Activated T-cell treated with anti-CD3 and anti-CD28 coated beads, Interleukin-2, amount 50 U/mL, for 24 hours (primary cell): ENCODE data around the gene HID1.
"Not testable (repeated sequence)": the region's sequence is repeated elsewhere in the genome, so short reads cannot be mapped to it uniquely, and the experiment has no call there.

Source experiments
- DNase-seq: peaks from one replicate; pipeline ENCODE4 v3.0.0-alpha.2; 2020
- H3K27ac Mint-ChIP-seq: 2 replicates; pipeline ENCODE4 v1.8.0; 2020; ENCODE audit warnings: mild to moderate bottlenecking, mixed read lengths
- H3K27me3 Mint-ChIP-seq: 2 replicates; pipeline ENCODE4 v1.8.0; 2020; ENCODE audit warnings: mixed read lengths
- H3K36me3 Mint-ChIP-seq: 2 replicates; pipeline ENCODE4 v1.8.0; 2020; ENCODE audit warnings: low read depth, mixed read lengths
- H3K4me1 Mint-ChIP-seq: 2 replicates; pipeline ENCODE4 v1.8.0; 2020; ENCODE audit warnings: low read depth, mixed read lengths
- H3K4me3 Mint-ChIP-seq: 2 replicates; pipeline ENCODE4 v1.8.0; 2020; ENCODE audit warnings: mild to moderate bottlenecking, moderate library complexity, mixed read lengths
- H3K9me3 Mint-ChIP-seq: 2 replicates; pipeline ENCODE4 v1.8.0; 2020; ENCODE audit warnings: mixed read lengths

HID1 gene

DNA sequence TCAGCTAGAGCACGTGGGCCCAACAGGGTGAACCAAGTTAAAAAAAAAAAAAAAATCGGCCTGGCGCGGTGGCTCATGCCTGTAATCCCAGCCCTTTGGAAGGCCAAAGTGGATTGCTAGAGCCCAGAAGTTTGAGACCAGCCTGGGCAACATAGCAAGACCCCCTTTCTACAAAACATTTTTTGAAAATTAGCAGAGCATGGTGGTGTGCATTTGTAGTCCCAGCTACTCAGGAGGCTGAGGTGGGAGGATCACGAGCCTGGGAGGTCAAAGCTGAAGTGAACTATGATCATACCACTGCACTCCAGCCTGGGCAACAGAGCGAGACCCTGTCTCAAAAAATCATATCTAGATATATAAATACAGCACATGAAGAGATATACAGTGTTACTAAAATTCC is 33.5 kb upstream of the HID1 start:
- H3K27ac Mint-ChIP-seq, H3K4me3 Mint-ChIP-seq, DNase-seq, H3K9me3 Mint-ChIP-seq, H3K27me3 Mint-ChIP-seq: not testable (repeated sequence)
- peaks cover 13% of the 10 kb centered on the region for H3K36me3 Mint-ChIP-seq
- peaks cover 12% of the 10 kb centered on the region for H3K4me1 Mint-ChIP-seq

DNA sequence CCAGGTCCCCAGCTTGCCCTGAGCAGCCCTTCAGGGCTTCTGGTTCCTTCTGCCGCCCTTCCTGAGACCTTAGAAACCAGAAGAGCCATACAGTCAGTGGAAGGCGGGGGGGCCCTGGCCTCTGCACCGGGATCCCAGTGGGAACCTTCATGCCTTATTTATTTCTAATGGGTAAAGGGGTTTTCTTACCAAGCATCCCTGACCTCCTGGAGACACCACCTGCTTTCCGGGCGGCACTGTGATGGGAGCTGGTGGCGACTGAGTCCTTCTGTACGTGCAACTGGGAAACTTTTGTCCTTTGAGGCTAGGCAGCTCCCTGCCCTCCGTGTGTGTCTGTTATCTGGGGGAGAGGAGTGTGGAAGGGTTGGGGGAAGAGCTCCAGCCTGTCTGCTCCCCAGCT is 32.7 kb upstream of the HID1 start:
- H3K4me3 Mint-ChIP-seq: no peak overlapping the region
- no peak for DNase-seq
- H3K4me1 Mint-ChIP-seq: peaks cover 7% of the 10 kb centered on the region
- no peaks in the 10 kb centered on the region for H3K9me3 Mint-ChIP-seq
- peaks cover 8% of the 10 kb centered on the region for H3K36me3 Mint-ChIP-seq
- H3K27ac Mint-ChIP-seq: no peak overlapping the region
- no peaks in the 10 kb centered on the region for H3K27me3 Mint-ChIP-seq

DNA sequence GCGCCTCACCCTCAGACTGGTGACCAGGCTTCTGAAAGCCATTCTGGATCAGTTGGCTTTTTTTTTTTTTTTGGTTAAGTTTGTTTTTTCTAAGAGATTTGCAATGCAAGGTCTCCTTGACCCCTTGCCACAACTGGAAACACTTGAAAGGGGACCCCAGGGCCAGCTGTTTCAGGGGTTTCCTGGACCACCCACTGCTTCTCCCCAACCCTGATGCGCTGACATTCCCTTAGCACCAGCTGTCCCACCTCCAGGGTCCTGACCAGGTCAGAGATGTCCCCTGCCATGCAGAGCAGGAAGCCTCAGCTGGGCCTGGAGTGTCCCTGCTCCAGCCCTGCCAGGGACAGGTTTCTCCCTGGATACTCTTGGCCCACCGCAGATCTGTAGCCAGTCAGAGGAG is 31.8 kb upstream of the HID1 start:
- Mint-ChIP-seq H3K4me1 (peaks cover 7% of the 10 kb centered on the region), H3K27me3 (no peaks in the 10 kb centered on the region), H3K36me3 (peaks cover 7% of the 10 kb centered on the region), H3K9me3 (no peaks in the 10 kb centered on the region), H3K4me3 (no peak overlapping the region), H3K27ac (no peak overlapping the region)
- no peak for DNase-seq

DNA sequence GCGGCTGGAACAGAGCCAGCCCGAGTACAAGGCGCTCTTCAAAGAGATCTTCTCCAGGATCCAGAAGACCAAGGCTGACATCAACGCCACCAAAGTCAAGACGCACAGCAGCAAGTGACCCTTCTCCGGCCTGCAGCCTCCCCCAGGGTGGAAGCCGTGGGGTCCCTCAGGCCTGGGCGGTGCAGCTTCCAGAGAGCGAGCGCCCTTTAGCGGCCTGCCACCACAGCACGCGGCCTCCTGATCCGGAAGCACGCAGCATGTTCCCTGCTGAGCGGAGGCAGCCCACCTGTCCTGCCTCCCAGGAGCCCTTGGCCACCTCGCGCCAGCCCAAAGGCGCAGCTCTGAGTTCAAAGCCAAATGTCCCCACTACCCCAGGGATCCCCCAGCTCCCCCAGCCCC is 31.4 kb upstream of the HID1 start:
- no peaks in the 10 kb centered on the region for H3K9me3 Mint-ChIP-seq
- no peaks in the 10 kb centered on the region for H3K27me3 Mint-ChIP-seq
- peaks cover 6% of the 10 kb centered on the region for H3K36me3 Mint-ChIP-seq
- H3K4me3 Mint-ChIP-seq: no peak overlapping the region
- peaks cover 7% of the 10 kb centered on the region for H3K4me1 Mint-ChIP-seq
- DNase-seq: no peak
- H3K27ac Mint-ChIP-seq: no peak overlapping the region

DNA sequence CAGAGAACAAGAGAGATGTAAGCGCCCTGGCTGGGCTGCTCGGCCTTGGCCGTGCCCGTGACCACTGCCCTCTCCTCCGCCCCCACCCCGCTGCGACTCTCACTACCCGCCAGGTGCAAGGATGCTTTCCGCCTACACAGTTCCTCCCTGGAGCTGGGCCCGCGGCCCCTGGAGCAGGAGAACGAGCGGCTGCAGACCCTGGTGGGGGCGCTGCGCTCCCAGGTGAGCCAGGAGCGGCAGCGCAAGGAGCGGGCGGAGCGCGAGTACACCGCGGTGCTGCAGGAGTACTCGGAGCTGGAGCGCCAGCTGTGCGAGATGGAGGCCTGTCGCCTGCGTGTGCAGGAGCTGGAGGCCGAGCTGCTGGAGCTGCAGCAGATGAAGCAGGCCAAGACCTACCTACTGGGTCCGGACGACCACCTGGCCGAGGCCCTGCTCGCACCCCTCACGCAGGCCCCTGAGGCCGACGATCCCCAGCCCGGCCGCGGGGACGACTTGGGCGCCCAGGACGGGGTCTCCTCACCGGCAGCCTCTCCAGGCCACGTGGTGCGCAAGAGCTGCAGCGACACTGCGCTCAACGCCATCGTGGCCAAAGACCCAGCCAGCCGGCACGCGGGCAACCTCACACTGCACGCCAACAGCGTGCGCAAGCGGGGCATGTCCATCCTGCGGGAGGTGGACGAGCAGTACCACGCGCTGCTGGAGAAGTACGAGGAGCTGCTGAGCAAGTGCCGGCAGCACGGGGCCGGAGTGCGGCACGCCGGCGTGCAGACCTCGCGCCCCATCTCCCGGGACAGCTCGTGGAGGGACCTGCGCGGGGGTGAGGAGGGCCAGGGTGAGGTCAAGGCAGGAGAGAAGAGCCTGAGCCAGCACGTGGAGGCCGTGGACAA is 30.8 kb upstream of the HID1 start:
- no peak overlapping the region for H3K4me3 Mint-ChIP-seq
- no peak for DNase-seq
- H3K4me1 Mint-ChIP-seq: peaks cover 9% of the 10 kb centered on the region
- H3K9me3 Mint-ChIP-seq: no peaks in the 10 kb centered on the region
- H3K27me3 Mint-ChIP-seq: no peaks in the 10 kb centered on the region
- peaks cover 6% of the 10 kb centered on the region for H3K36me3 Mint-ChIP-seq
- H3K27ac Mint-ChIP-seq: no peak overlapping the region

DNA sequence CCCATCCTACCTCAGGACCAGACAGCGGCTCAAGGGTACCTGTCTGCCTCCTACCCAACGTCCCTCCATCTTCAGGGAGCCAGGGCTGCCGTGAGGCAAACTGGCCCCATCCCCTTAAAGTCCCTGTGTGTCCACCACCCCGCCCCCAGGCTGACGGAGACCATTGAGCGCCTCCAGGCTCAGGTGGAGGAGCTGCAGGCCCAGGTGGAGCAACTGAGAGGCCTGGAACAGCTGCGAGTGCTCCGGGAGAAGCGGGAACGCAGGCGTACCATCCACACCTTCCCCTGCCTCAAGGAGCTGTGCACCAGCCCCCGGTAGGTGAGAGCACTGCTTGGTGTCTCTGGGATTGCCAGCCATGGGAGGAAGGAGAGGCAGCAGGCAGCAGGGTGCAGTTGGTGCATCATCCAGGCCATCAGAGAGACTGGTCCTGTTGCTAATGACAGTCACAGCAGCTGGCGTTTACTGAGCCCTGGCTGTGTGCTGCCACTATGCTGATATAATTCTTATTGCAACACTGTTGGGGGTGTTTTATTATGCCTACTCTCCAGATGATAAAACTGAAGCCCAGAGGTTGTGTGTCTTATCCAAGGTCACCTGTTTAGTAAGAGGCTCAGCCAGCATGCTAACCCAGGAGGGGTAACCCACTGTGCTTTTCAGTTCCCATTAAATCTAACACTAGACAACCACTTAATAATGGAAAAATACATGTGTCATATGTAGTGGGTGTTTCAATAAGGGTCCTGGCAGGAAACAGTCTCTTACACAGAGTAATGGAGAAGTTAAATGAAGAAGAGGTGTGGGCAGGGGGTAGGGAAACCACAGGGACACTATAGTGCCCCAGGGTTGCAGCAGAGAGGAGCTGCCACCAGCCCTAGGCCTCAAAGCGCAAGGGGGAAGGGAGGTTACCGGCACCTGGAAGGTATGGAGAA is 29.6 kb upstream of the HID1 start:
- H3K4me3 Mint-ChIP-seq: no peak overlapping the region
- H3K4me1 Mint-ChIP-seq: peaks cover 10% of the 10 kb centered on the region
- DNase-seq: no peak
- peak overlapping the region; percentile 37 for H3K27ac Mint-ChIP-seq
- H3K27me3 Mint-ChIP-seq: no peaks in the 10 kb centered on the region
- no peaks in the 10 kb centered on the region for H3K9me3 Mint-ChIP-seq
- peaks cover 4% of the 10 kb centered on the region for H3K36me3 Mint-ChIP-seq

DNA sequence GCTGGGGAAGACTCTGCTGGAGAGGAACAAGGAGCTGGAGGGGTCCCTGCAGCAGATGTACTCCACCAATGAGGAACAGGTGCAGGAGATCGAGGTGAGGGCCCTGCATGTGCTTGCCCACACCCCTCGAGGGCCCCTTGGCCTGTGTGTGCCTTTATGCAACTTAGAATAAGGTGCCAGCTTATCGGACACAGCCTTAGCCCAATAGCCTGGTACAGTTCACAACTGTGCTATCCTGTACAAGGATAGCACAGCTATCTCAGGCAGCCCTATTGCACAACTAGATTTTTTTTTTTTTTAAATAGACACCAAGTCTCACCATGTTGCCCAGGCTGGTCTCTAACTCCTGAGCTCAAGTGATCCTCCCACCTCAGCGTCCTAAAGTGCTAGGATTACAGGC is 27.0 kb upstream of the HID1 start:
- Mint-ChIP-seq H3K36me3 (peaks cover 1% of the 10 kb centered on the region), H3K4me3 (no peak overlapping the region), H3K27ac (no peak overlapping the region), H3K27me3 (no peaks in the 10 kb centered on the region), H3K9me3 (no peaks in the 10 kb centered on the region), H3K4me1 (peaks cover 10% of the 10 kb centered on the region)
- no peak for DNase-seq

DNA sequence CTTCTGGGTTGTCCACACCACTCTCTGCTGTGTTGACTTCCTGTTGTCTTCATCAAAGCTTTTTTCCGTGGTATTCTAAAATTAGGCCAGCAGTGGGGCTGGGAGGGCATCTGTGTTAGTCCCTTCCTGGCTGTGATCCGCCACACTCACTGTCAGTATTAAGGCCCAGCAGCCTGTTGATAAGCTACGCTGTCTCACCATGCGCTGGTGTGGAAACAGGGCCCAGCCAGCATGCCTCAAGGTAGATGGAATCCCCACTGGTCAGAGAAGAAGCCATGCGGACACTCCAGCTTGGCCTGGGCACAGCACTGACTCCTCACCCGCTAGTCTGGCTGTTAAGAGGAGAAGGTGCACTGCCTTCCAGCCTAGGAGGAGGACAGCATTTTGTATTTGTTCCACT is 26.2 kb upstream of the HID1 start:
- no peaks in the 10 kb centered on the region for H3K27me3 Mint-ChIP-seq
- DNase-seq: no peak
- H3K4me3 Mint-ChIP-seq: no peak overlapping the region
- H3K9me3 Mint-ChIP-seq: no peaks in the 10 kb centered on the region
- H3K4me1 Mint-ChIP-seq: peaks cover 10% of the 10 kb centered on the region
- peaks cover 1% of the 10 kb centered on the region for H3K36me3 Mint-ChIP-seq
- H3K27ac Mint-ChIP-seq: no peak overlapping the region

DNA sequence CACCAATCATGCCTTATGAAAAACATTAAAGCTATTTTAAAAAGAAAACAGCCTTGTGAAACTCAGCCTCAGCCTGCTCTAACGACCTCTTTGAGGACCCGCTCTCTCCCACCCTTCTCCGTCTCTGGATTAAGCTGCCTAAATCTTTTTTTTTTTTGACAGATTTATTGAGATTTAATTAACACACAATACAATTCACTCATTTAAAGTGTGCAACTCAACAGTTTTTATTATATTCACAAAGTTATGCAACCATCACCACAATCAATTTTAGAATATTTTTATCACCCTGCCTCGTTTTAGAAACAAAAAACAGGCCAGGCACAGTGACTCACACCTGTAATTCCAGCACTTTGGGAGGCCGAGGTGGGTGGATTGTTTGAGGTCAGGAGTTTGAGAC is 23.3 kb upstream of the HID1 start:
- DNase-seq: no peak
- peaks cover 3% of the 10 kb centered on the region for H3K4me1 Mint-ChIP-seq
- no peaks in the 10 kb centered on the region for H3K9me3 Mint-ChIP-seq
- no peak overlapping the region for H3K27ac Mint-ChIP-seq
- no peaks in the 10 kb centered on the region for H3K27me3 Mint-ChIP-seq
- H3K4me3 Mint-ChIP-seq: no peak overlapping the region
- no peaks in the 10 kb centered on the region for H3K36me3 Mint-ChIP-seq

DNA sequence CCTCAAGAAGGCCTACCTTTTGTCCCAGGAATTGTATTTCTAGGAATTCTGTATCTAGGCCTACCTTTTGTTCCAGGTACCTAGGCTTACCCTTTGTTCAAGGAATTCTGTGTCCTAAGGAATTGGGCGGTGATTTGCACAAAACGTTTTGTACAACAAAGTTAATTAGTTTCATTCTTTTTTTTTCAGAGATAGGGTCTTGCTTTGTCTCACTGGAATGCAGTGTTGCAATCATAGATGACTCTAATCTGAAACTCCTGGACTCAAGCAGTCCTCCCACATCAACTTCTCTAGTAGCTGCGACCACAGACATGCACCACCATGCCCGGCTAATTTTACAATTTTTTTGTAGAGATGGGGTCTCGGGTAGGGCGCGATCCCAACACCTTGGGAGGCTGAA is 21.9 kb upstream of the HID1 start:
- Mint-ChIP-seq H3K4me3 (no peak overlapping the region), H3K27me3 (no peaks in the 10 kb centered on the region), H3K9me3 (no peaks in the 10 kb centered on the region), H3K4me1 (peaks cover 3% of the 10 kb centered on the region), H3K36me3 (no peaks in the 10 kb centered on the region), H3K27ac (no peak overlapping the region)
- no peak for DNase-seq

DNA sequence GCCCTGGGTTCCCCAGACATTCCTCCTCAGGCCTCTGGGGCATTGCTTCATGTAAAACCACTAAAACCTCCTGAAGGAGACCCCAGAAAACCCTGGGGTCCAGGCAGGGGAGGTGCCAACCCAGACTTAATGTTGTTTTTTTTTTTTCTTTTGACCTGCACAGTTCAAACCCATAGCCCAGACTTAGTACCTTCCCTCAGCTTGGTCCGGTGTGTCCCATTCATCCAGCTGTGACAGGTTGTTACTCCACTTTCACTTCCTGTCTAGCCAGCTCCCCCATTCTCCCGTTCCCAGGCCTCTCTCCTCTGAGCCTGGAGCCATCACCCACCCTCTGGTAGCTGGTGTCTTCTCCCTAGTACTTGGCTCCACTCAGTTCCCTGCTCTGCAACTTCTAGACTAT is 19.7 kb upstream of the HID1 start:
- peaks cover 6% of the 10 kb centered on the region for H3K4me1 Mint-ChIP-seq
- no peak overlapping the region for H3K4me3 Mint-ChIP-seq
- no peak for DNase-seq
- peaks cover 10% of the 10 kb centered on the region for H3K27me3 Mint-ChIP-seq
- no peak overlapping the region for H3K27ac Mint-ChIP-seq
- no peaks in the 10 kb centered on the region for H3K36me3 Mint-ChIP-seq
- no peaks in the 10 kb centered on the region for H3K9me3 Mint-ChIP-seq

DNA sequence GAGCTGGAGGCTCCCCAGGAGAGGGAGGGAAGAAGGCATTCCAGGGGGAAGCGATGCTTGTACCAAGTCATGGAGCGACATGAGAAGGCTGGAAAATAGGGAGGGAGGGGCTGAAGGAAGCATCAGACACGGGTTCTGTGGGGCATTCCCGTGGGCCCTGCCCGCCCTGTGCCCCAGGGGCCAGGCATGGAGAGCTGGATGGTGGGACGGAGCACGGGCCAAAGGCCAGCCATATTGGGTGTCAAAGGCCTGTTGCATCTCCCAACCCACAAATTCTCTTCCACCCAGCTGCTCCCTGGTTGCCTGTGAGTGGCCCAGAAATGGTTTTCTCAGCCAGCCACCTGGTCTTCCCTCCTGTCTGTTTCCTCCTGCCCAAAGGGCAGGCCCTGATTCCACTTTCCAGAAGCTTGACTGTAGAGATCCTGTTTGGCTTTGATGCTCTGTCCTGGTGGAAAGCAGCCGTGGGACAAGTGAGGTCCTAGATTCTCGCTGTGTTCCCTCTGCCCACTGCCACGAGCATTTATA is 18.1 kb upstream of the HID1 start:
- H3K4me3 Mint-ChIP-seq: no peak overlapping the region
- H3K9me3 Mint-ChIP-seq: no peaks in the 10 kb centered on the region
- peaks cover 15% of the 10 kb centered on the region for H3K4me1 Mint-ChIP-seq
- DNase-seq: no peak
- no peaks in the 10 kb centered on the region for H3K36me3 Mint-ChIP-seq
- peaks cover 22% of the 10 kb centered on the region for H3K27me3 Mint-ChIP-seq
- no peak overlapping the region for H3K27ac Mint-ChIP-seq

DNA sequence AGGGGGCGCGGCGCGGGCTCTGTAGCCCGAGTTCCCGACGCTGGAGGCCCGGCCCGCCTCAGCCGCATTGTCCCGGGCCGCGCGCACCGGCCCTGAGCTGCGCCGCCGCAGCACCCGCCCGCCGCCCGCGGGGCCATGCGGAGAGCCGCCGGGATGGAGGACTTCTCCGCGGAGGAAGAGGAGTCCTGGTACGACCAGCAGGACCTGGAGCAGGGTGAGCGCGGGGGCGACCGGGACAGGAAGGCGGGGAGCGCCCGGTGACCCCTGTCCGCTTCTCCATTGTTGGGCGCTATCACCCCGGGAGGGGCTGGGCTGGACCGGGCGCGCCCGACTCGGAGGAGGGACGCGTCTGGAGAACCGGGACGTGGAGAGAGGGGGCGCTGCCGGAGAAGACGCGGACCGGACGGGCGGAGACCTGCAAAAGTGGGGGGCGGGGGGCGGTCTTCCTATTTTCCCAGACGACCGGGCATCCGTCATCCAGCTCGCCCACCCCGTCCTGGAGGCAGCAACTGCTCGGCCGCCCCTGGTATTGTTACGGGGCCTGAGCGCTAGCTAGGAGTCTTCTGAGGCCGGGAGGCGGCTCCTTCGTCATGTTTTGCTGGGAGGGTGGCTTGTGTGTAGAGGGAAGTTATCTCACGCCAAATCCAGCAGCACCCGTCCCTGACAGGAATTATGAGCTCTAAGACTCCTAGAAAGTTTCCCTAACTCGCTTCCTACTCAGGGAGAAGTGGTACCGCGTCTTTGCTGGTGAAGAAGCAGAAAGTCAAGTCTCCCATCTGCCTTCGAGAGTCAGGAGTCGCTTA is 15.6 kb upstream of the HID1 start:
- Mint-ChIP-seq H3K4me1 (peaks cover 15% of the 10 kb centered on the region), H3K27me3 (peaks cover 25% of the 10 kb centered on the region), H3K27ac (no peak overlapping the region), H3K9me3 (no peaks in the 10 kb centered on the region), H3K4me3 (peak overlapping the region; percentile 75), H3K36me3 (no peaks in the 10 kb centered on the region)
- DNase-seq: peak; percentile 63

DNA sequence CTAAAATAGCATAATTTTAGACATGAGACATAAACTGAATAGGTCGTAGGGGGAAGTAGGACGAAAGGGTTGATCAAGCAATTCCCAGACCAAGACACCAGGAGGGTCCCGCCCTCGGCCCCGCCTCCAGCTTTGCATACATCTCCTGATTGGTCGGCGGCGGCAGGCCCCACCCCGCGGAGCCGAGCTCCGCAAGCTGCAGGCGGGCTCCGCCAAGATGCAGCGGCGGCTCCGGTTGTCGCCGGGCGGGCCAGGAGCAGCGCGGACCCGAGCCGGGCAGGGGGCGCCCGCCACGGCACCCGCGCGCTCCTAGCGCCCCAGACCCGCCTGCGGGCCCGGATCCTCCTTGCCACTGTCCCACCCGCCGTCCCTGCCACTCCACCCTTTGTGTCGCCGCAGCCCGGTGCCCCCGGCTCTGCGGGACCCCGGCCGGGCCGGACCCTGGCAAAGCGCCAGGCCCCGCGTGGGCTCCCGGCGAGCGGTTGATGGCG is 14.9 kb upstream of the HID1 start, which contains the start of gene CDR2L:
CDR2L (plus strand) TSS at position 215 of the 491 bp plus-strand sequence. CDS start 412 bp downstream, outside the sequence.
- Mint-ChIP-seq H3K4me1 (peaks cover 18% of the 10 kb centered on the region), H3K27ac (peak within 1 kb of the TSS; percentile 28), H3K27me3 (peaks cover 25% of the 10 kb centered on the region)

More for the DNA sequence above, 14.9 kb upstream of the HID1 start, which contains the start of gene CDR2L:
- Mint-ChIP-seq H3K4me3 (peak within 1 kb of the TSS; percentile 77), H3K36me3 (no peaks in the 10 kb centered on the region), H3K9me3 (no peaks in the 10 kb centered on the region)
- peak; percentile 95 for DNase-seq
